ENCODE data around the gene STIM2. TPM values are rescaled to one million over a fixed set of nuclear protein-coding genes. Genes with fewer than 3 reads are reported as not detected.
"Not testable (repeated sequence)": the region's sequence is repeated elsewhere in the genome, so short reads cannot be mapped to it uniquely, and the experiment has no call there.

The STIM2 gene
- total and polyA plus RNA-seq, 10 of the 15 experiments (the other 5 are each of a cell fraction or from before 2014, with no cell fraction given), result 4.7 to 41.5 (median 16.9) TPM

GRCh38 chr4:27027428-27027827 is 166.8 kb downstream of the STIM2 start (continued):
- TF ChIP-seq ZNF592 (IDR thresholded peaks at IDR 0.05) (no peak), ETV6 (conservative IDR thresholded peaks at IDR 0.05 in 1 of 2, IDR thresholded peaks at IDR 0.05 in 1 of 2; ENCODE audit: borderline replicate concordance in 1 of 2, low read depth in 1 of 2) (no peak), CREM (IDR thresholded peaks at IDR 0.05; ENCODE audit: low read depth) (no peak), SIX5 (IDR thresholded peaks at IDR 0.05; ENCODE audit: low read depth, low read length, severe bottlenecking) (no peak)

- H3K27ac ChIP-seq (ENCODE audit: control insufficient read depth, insufficient read depth); SMC1A ChIA-PET (ENCODE audit: uncharacterized antibody, unreplicated experiment); DNase-seq (ENCODE audit: low read depth, low spot score); H4K20me1 ChIP-seq (ENCODE audit: control insufficient read depth, insufficient read depth); RAD21 ChIA-PET (ENCODE audit: unreplicated experiment); FAIRE-seq; ATAC-seq; H3K4me3 ChIP-seq; H3K27me3 ChIP-seq (replicated peaks in 1 of 2; ENCODE audit: control insufficient read depth in 2 of 2, insufficient read depth in 2 of 2, low read length in 1 of 2); H3K4me2 ChIP-seq (ENCODE audit: control insufficient read depth, insufficient read depth); H2AFZ ChIP-seq (ENCODE audit: control insufficient read depth, low read depth, low read length); intact Hi-C loops (cut with micrococcal nuclease; ENCODE audit: unreplicated experiment); POLR2A ChIA-PET; H3K79me2 ChIP-seq (ENCODE audit: control insufficient read depth, insufficient read depth, low read length); H3K9me3 ChIP-seq (replicated peaks; ENCODE audit: control insufficient read depth, insufficient read depth, low read length); in situ Hi-C loops (cut with MboI); BruUV-seq (replicated peaks); H3K36me3 ChIP-seq (ENCODE audit: control insufficient read depth in 2 of 2, insufficient read depth in 2 of 2, low read length in 1 of 2); H3K4me1 ChIP-seq (ENCODE audit: control insufficient read depth, insufficient read depth, low read length); H3K9ac ChIP-seq (ENCODE audit: control insufficient read depth, insufficient read depth, low read length): not testable (repeated sequence)
- CTCF ChIA-PET, result interaction anchor here (0.6 to 1.0 kb wide), 2 partner anchors 11 to 29 kb away, joined by 3 read pairs; no protein-coding TSS in a partner anchor
- WGBS (ENCODE audit: insufficient coverage, insufficient replicate concordance, low lambda C conversion rate, missing lambda C conversion rate), result 16% methylated on average over 3 of the region's 3 CpGs
These were observed 174.5 kb downstream of the STIM2 start for GRCh38 chr4:27035127-27035526.

Measured in GM12878 (cell line).